HUES48 (cell line): ENCODE results near the gene MYO15B.
A peak's percentile ranks its signal among the peaks of the same experiment; 100 is the strongest.

Experiments used
- H3K27ac ChIP-seq: one replicate; pipeline ENCODE4 v1.7.0; 2013; ENCODE audit warnings: low read depth, low read length, inconsistent platforms
- H3K27me3 ChIP-seq: 2 replicates; pipeline ENCODE4 v1.6.1; 2013; ENCODE audit warnings: mild to moderate bottlenecking, low read length; ENCODE audit not compliant: control insufficient read depth, insufficient read depth
- H3K36me3 ChIP-seq: 2 replicates; pipeline ENCODE4 v1.6.1; 2013; ENCODE audit warnings: low read length; ENCODE audit not compliant: control insufficient read depth, insufficient read depth
- H3K4me1 ChIP-seq: 2 replicates; pipeline ENCODE4 v1.6.1; 2013; ENCODE audit warnings: mild to moderate bottlenecking, low read length; ENCODE audit not compliant: control insufficient read depth, insufficient read depth
- H3K4me3 ChIP-seq: 2 replicates; pipeline ENCODE4 v1.5.1; 2013; ENCODE audit warnings: mild to moderate bottlenecking, low read depth, low read length
- H3K9ac ChIP-seq: 2 replicates; pipeline ENCODE4 v1.6.1; 2013; ENCODE audit warnings: mild to moderate bottlenecking, low read depth, low read length, moderate library complexity
- H3K9me3 ChIP-seq: 2 replicates; pipeline ENCODE4 v1.6.1; 2013; ENCODE audit warnings: low read length; ENCODE audit not compliant: control insufficient read depth, insufficient read depth

The MYO15B gene

DNA sequence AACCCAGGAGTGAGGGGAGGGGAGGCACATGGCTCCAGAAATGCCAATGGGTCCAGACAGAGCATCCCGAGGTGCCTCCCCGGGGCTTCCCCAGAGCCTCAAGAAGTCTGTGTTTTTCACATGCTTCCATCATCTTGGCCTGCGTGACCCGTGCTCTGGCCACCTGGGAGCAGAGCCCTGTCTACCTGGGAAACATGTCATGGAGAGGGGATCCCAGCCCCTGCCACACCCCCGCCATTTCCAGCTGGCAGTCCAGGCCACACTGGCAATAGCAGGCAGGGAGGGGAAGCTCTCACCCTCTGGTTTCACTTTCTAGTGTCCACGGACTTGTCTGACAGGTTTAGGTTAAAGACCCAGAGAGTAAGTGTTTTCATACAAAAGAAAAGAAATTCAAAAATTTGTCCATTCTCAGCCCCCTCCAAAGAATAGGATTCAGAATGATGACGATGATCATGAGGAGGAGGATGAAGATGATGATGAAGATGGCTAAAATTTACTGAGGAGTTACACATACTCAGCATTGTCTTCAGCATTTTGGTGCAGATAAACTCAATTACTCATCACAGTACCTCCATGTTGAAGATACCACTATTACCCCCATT, 54.7 kb downstream of the MYO15B start:
- H3K9ac ChIP-seq, result no peak overlapping the region
- H3K4me3 ChIP-seq, result no peak overlapping the region
- peaks cover 15% of the 10 kb centered on the region for H3K4me1 ChIP-seq
- no peaks in the 10 kb centered on the region for H3K9me3 ChIP-seq
- H3K27ac ChIP-seq, result peak overlapping the region; percentile 79
- no peaks in the 10 kb centered on the region for H3K27me3 ChIP-seq
- H3K36me3 ChIP-seq, result peaks cover 4% of the 10 kb centered on the region; the same call in 1 of the 2 replicates

DNA sequence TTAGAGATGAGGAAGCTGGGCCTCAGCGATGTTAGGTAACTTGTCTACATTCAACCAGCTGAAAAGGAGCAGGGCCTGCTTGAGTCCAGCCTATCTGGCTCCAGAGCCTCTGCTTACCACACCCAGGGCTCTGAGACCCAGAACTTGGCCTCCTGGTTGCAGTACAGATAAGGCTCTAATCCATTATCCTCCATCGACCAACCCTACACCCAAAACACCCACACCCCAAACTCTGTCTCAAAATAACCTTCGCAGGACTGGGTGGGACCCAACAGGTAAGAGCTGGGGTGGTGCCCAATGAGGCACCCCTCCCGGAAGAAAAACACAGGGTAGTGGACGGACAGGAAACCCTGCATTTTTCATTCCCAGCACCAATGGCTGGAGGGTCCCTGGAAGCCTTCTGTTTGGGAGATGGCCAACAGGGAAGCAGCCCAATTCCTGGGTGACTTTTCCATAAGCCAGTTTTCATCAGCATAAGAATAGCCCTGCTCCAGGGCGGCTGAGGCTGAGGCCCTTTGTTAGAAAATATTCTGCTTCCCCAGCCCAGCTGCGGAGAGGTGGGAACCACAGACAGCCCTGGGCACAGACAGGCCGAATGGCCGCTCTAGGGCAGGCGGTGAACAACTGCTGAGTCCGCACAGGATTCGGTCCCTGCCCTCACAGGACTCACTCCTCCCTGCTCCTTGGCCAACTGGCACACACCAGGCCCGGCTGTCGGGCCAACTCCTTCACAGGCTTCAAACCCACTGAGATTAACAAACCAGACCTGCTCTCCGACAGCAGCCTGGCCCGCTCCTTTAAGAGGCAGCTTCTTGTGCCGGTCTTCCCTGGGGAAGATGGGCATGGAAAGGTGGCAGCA, 55.4 kb downstream of the MYO15B start:
- Histone ChIP-seq H3K9me3 (no peaks in the 10 kb centered on the region), H3K36me3 (peaks cover 5% of the 10 kb centered on the region; the same call in 1 of the 2 replicates), H3K4me1 (peaks cover 15% of the 10 kb centered on the region), H3K27me3 (no peaks in the 10 kb centered on the region), H3K27ac (peak overlapping the region; percentile 79), H3K4me3 (0 out of 2 replicates have a peak overlapping the region, but pooled peaks have one; percentile 9), H3K9ac (peak overlapping the region; percentile 27; the same call in 1 of the 2 replicates)

DNA sequence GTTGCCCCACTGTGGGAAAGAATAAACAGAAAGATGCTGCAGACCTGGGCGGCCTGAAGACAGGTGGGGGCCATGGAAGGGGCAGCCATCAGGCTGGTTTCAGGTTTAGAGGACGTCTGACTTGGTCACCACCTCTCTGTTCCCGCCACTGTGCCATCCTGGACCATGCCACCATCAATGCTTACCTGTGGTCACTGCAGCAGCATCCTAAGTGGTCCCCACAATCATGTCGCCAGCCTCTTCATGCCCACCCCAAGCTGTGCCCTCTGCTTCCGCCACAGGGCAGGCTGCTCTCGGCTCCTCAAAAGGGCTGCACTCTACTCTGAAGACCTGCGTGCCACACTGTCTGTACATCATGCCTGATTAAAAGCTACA, 56.0 kb downstream of the MYO15B start:
- Histone ChIP-seq H3K27ac (peak overlapping the region; percentile 79), H3K9me3 (no peaks in the 10 kb centered on the region), H3K9ac (peak overlapping the region; percentile 27; the same call in 1 of the 2 replicates), H3K4me1 (peaks cover 15% of the 10 kb centered on the region), H3K36me3 (peaks cover 6% of the 10 kb centered on the region), H3K4me3 (no peak overlapping the region), H3K27me3 (no peaks in the 10 kb centered on the region)

DNA sequence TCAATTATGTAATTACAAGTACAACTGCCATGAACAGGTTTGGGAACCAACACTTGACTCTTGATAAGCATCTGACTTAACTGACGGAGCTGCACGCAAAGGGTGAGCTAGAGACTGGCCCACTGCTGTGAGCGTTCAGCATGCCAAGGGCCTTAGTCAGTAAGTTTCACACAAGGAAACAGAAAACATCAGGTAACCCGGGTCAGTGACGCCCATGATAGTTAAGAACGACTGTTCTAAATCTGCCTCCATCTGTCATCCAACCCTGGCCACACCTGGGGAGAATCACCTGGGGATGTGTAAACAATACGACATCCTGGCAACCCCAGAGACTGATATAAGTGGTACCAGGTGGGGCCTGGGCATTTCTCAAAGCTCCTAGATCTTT, 57.9 kb downstream of the MYO15B start:
- Histone ChIP-seq H3K27ac (peak overlapping the region; percentile 90), H3K4me3 (no peak overlapping the region), H3K4me1 (peaks cover 15% of the 10 kb centered on the region), H3K27me3 (no peaks in the 10 kb centered on the region), H3K36me3 (peaks cover 22% of the 10 kb centered on the region), H3K9ac (no peak overlapping the region), H3K9me3 (no peaks in the 10 kb centered on the region)

DNA sequence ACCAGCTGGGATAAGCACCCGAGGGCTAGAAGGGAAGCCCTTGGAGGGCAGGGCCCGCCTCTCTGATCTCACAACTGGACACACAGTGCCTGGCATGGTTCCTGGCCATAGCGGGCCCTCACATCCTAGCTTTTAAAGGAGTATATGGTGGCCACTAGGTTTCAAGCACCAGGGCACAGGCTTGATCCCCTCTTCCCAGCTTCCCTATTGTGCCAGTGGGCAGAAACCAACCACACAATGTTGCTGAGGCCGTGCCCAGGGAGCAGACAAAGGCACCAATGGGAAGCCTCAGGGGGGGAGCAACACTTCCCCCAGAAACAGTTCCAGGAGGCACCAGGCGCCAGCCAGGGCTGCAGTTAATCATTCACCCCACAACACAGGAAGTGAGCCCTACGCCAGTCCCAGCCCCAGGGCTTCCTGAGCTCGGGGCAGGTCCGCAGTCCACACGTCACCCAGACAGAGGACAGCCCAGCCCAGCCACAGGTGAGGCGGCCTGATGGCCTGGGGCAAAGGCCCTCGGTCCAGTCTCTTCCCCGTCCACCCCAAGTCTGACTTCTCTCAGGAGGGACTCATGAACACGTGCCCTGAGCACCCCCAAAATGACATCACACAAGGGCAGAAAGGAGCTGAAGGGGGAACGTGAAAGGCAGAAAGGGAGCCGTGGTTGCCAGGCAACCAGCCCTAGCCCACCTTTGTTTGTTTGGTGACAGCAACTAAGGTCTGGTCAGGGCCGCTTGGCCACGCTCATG, 58.5 kb downstream of the MYO15B start:
- peaks cover 15% of the 10 kb centered on the region for H3K4me1 ChIP-seq
- H3K27me3 ChIP-seq, result no peaks in the 10 kb centered on the region
- H3K4me3 ChIP-seq, result no peak overlapping the region
- peak overlapping the region; percentile 90 for H3K27ac ChIP-seq
- no peaks in the 10 kb centered on the region for H3K9me3 ChIP-seq
- peaks cover 28% of the 10 kb centered on the region for H3K36me3 ChIP-seq
- H3K9ac ChIP-seq, result no peak overlapping the region

DNA sequence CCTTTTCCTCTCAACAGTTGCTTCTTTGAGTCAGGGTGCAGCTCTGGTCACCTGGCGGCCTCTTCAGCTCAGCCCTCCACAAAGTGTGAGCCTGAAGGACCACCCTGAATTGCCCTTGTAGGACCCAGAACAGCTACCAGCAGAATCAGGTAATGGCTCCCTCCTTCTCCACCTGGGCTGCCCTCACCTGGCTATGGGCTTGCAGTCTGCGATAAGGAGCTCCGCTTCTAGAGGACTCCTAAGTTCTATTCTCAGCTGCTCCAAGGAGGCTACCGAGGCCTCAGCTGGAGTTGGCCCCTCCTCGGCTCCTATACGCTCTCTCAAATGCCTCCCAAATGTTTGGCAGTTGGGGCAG, 59.0 kb downstream of the MYO15B start:
- no peak overlapping the region for H3K4me3 ChIP-seq
- no peak overlapping the region for H3K9ac ChIP-seq
- H3K27me3 ChIP-seq, result no peaks in the 10 kb centered on the region
- peaks cover 33% of the 10 kb centered on the region for H3K36me3 ChIP-seq
- peak overlapping the region; percentile 90 for H3K27ac ChIP-seq
- peaks cover 15% of the 10 kb centered on the region for H3K4me1 ChIP-seq
- H3K9me3 ChIP-seq, result no peaks in the 10 kb centered on the region

DNA sequence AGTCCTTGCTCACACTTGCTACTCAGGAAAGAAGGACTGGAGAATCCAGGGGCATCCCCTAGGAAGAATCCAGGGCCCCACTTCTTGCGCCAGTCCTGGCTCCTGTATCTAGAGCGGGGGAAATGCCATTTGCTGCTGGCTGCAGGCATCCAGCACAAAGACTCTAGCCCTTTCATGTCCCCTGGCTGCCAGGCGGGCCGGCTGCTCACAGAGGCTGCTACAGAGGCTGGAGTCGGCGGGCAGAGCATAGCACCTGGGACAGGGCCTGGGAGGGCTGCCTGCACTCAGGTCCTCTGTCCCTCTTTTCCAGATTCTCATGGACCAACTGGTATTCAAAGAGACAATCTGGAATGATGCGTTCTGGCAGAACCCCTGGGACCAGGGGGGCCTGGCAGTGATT, 59.5 kb downstream of the MYO15B start:
- no peak overlapping the region for H3K4me3 ChIP-seq
- H3K27me3 ChIP-seq, result no peaks in the 10 kb centered on the region
- no peaks in the 10 kb centered on the region for H3K9me3 ChIP-seq
- H3K9ac ChIP-seq, result no peak overlapping the region
- peaks cover 15% of the 10 kb centered on the region for H3K4me1 ChIP-seq
- H3K36me3 ChIP-seq, result peaks cover 35% of the 10 kb centered on the region
- H3K27ac ChIP-seq, result peak overlapping the region; percentile 90

DNA sequence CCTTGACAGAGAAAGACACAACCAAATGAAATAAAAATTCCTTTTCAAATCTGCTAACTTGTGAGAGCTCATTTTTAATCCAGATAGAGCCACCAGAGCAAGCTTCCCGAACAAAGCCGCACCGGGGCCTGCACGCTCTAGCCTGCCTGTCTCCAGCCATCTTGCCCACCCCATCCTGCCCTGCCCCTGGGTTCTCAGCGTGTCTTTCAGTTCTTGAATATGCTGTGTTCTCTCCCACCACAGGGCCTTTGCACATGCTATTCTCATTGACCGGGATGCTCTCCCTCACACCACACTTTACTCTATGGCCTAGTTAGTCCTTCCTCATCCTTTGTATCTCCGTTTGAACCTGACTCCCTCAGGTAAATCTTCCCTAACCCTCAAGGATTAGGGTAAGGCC, 60.3 kb downstream of the MYO15B start:
- Histone ChIP-seq H3K9ac (no peak overlapping the region), H3K9me3 (no peaks in the 10 kb centered on the region), H3K4me1 (peaks cover 8% of the 10 kb centered on the region), H3K27me3 (no peaks in the 10 kb centered on the region), H3K36me3 (peaks cover 35% of the 10 kb centered on the region), H3K4me3 (no peak overlapping the region), H3K27ac (no peak overlapping the region)

DNA sequence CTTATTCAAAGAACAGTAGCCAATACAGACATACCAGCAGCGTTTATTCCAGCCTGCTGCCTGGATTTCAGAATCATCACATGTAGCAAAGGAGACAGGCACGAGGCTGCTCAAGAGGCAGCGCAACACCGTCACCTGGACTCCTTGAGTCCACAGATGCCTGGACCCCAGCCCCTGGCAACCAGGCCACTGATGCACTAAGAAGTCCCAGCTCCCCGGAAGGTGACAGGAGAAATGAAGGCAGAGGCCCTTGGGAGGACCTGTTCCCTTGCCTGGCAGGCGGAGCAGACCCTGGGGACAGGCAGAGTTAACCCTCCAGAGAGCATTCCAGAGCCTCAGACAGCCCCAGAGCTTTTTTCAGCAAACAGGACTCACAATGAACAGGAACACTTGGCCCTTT, 62.1 kb downstream of the MYO15B start:
- Histone ChIP-seq H3K27ac (no peak overlapping the region), H3K9ac (no peak overlapping the region), H3K4me3 (no peak overlapping the region), H3K9me3 (no peaks in the 10 kb centered on the region), H3K36me3 (peaks cover 44% of the 10 kb centered on the region), H3K4me1 (no peaks in the 10 kb centered on the region; the same call in 1 of the 2 replicates), H3K27me3 (no peaks in the 10 kb centered on the region)

DNA sequence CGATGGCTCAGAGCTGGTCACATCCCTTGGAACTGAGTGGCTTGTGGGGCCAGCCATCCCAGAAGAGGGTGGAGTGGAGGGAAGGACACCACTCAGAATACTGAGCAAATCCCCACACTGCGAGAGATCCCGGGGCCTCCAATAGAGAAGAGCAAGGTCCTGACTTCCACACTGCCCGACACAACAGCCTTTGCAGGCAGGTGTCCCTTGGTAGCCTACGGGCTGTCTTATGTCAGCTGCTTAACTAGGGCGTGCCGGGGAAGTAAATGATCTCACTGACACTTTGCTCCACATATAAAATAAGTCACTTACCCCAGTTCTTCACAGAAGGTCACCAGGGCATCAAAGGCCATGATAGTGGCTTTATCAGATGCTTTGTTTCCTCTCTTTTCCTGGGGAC, 63.3 kb downstream of the MYO15B start:
- Histone ChIP-seq H3K4me3 (no peak overlapping the region), H3K36me3 (peaks cover 46% of the 10 kb centered on the region), H3K9me3 (no peaks in the 10 kb centered on the region), H3K9ac (no peak overlapping the region), H3K27me3 (no peaks in the 10 kb centered on the region), H3K4me1 (no peaks in the 10 kb centered on the region), H3K27ac (no peak overlapping the region)

DNA sequence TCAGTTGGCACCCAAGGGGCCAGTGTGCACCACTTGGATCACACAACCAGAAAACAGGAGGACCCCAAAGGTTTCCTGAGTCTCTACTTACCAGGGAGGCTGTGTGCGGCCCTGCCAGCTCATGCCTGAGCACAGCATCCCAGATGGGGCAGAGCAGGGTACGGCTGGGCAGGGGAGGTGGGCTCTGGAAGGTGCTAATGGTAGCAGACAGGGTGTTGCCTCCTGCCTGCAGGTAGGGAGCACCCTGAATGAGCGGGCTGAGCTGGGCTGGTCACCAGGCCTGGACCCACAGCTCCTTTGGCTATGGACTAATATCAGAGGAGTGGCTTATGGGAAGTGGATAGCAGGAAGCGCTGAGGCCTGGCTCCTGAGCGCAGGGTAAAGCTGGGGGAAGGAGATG, 64.7 kb downstream of the MYO15B start:
- no peaks in the 10 kb centered on the region for H3K27me3 ChIP-seq
- H3K4me1 ChIP-seq, result no peaks in the 10 kb centered on the region
- no peaks in the 10 kb centered on the region for H3K9me3 ChIP-seq
- no peak overlapping the region for H3K4me3 ChIP-seq
- H3K27ac ChIP-seq, result no peak overlapping the region
- peaks cover 51% of the 10 kb centered on the region for H3K36me3 ChIP-seq
- no peak overlapping the region for H3K9ac ChIP-seq
